ENCODE results near the gene SEC61A2. TPM values are rescaled to one million over a fixed set of nuclear protein-coding genes. Genes with fewer than 3 reads are reported as not detected.

Gene SEC61A2
- total and polyA plus RNA-seq, 2 of the 8 experiments (the other 6 are each of a cell fraction or from before 2014, with no cell fraction given), result 18.2 to 19.2 TPM

DNA sequence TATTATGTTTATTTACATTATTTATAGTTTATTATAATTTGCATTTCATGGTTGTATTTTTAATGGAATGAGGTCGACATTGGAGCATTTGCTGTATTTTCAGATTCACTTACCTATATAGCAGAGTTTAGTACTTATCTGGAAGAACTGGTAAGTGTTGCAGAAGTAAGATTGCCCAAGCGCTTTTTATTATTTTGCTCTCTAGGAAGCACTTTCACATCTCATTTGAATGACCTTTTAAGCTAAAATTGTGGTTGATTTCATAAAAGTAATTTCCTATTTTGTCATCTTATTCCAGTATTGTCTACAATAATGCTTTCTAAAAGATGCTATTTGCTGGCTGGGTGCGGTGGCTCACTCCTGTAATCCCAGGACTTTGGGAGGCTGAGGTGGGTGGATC lies 28.6 kb downstream of the SEC61A2 start (continued):
- TF ChIP-seq CHD7 (IDR thresholded peaks at IDR 0.05; ENCODE audit: insufficient replicate concordance, low read length), result no peak

Data from H1 (cell line).